HG03571 (cell line): Measurements from ENCODE around the gene TCERG1.

Source experiments
- ATAC-seq: cut with Tn5 transposase; IDR thresholded peaks from one replicate; pipeline ENCODE4 v1.9.1; 2021; ENCODE audit not compliant: unreplicated experiment

The TCERG1 gene

DNA sequence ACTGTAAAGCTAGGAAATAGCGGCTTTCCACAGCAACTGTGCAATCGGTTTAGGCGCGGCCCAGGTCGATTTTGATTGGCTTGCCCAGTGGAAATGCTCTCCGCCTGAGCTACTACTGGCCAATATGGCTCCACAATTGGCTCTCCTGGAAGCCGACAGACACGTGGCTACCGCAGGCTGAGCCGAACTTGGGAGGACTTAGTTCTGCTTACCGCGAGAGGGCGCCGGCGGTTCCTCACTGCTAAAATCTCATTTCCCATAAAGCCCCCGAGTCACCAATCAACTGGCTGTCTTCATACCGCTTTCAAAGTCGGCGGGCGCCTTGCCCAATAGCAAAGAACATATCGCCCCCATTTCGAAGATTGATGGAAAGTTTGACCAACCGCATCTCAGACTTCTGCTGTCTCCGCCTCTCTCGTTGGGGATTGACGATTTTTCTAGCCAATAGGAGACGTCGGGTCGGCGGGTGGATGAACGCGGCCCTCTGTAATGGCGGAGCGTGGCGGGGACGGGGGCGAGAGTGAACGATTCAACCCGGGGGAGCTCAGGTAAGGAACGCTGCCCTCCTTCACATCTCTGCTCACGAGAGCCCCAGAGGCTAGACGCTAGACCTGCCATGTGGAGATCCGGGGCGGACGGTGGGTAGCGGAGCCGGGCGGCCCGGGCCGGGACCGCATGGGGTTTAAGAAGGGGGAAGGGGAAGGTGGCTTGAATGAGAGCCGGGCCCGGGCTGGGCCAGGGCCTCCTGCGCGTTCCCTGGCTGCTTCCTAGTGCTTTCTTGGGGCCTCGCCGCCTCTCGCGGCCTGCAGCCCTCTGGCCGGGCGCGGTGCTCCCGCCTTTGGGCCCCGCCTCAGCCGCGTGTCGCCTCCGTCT lies at the start of gene TCERG1:
TCERG1 (plus strand) TSS at position 473 of the 873 bp plus-strand sequence; CDS start at position 490, 17 bp downstream.
- peak; percentile 97 for ATAC-seq

DNA sequence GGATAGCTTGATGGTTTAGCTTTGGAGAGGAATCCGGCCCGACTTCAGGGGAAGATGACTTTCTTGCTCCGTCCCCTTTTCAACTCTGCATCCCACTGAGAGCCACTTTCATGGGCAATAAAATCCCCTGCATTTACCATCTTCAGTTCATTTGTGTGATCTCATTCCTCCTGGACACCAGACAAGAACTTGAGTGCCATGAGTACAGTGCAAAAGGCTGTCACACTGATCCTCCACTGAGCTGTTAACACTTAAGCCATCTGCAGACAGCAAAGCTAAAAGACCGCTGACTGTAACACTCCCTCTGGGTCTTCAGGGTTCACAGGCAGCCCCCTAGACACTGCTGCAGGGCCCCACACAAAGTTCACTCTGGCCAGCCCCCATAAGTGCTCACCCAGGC lies 48.3 kb upstream of the TCERG1 start:
- ATAC-seq: no peak

DNA sequence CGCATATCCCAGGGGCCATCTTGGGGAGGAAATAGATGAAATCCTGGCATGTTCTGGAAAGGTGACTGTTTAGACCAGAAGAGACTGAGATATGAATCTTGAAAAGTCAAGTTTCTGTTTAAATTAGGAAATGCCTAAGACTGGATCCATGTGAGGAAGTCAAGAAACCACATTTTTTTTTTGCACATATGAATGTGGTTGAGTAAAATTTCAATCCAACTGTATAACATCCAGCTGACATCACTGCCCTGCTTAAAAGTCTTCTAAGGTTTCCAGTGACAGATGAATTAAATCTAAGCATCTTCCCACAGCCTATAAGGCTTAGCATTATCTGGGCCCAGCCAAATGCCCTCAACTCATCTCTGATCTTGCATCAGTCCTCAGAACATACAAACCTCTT lies 47.7 kb upstream of the TCERG1 start:
- no peak for ATAC-seq

DNA sequence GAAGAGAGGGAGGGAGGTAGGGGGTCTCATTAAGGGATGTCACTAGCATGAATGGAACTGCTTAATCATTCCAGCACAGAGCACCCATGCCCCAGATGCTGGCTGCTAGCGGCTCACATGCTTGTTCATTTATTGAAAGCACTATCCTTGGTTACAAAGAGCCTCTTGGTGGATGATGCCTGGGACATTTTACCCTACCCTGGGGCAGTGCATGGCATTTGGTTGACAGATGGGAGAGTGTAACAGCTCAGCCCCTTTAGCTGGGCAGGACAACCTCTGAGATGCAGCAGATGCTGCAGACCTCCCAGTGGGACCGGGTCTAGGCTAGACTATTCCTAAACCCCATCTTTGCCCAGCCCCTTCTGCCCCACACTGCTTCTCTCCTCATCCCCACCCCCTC lies 46.9 kb upstream of the TCERG1 start:
- ATAC-seq: no peak

DNA sequence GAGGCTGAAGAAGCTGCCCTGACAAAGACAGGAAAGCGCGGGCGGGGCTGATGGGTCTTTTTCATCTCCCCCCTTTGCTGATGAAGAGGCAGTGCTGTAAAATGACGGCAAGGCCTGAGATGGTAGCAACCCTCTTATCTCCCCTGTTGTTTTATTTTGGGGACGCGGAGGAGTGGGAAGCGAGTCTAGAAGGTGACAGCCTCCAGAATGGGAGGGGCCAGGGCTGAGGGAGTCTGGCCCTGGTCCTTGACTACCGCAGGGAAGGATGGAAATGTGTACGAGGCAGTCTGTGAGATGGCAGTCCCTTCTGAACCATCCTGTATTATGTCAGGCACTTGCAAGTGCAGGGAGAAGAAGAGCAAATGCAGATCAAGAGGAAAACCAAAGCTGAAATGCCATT lies 46.1 kb upstream of the TCERG1 start:
- ATAC-seq: no peak

DNA sequence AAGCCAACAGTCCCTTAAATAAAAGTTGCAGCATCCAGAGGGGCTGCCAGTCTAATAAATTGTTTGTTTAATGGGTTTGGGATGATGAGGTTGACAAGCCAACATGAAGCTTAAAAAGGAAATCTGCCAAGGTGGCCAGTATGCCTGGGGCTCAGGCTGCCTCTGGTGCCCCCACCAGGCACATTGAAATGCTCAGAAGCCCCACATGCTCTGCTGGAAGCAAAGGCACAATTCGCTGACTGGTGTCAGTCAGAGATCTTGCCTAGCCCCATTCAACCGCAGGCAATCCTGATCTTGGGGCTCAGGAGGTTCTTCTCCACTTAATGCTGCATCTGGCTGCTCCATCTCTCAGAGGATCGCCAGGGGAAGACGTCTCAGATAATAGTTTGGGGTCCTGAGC lies 44.2 kb upstream of the TCERG1 start:
- ATAC-seq: no peak

DNA sequence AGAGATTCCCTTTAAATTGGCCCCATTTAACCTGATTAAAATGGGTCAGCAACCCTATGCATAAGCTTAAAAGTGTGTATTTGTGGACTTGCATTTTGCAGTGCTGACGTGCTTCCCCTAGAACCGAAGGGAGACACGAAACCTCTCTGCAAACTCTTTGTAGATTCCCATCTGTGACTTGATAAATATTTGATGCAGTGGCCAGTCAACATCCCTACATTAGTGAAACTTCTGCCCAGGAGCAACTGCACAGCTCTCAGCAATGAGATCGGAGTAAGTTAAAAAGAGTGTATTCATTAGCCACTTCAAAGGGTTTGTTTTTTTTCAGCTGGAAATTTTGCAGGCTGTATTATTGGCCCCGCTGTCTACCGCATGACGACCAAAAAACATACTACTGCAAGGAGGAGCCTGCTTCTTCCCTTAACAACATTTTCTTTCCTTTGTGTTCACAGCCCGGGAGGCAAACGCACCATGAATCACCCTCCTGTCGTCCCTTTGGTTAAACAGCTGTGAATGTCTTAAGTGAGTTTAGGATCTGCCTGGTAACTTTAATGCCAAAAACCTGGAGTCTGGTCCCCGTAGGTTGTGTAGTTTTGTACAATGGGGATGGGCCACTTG lies 38.0 kb upstream of the TCERG1 start:
- no peak for ATAC-seq

GRCh38 chr5:146410272-146410671 lies 36.9 kb upstream of the TCERG1 start:
- no peak for ATAC-seq

GRCh38 chr5:146419696-146420095 lies 27.4 kb upstream of the TCERG1 start:
- no peak for ATAC-seq

- ATAC-seq: no peak
These were observed 22.1 kb upstream of the TCERG1 start for GRCh38 chr5:146425023-146425422.

DNA sequence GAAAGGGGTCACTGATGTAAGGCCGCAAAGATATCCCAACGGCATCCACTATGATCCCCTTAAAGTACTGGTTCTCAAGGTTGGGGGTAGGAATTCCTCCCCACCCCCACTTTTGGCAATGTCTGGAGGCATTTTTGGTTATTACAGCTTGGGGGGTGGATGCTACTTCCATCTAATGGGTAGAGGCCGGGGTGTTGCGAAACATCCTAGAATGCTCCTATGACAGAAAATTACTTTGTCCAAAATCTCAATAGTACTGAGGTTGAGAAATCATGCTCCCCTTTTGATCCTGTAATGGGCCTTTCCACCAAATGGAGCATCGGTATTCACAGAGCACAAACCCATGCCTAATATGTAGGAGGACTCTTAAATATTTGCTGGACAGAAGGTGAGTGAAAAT lies 20.8 kb upstream of the TCERG1 start:
- ATAC-seq: no peak

- ATAC-seq: no peak
These were observed 20.1 kb upstream of the TCERG1 start for GRCh38 chr5:146426853-146427618.

GRCh38 chr5:146427619-146427997 lies 19.5 kb upstream of the TCERG1 start:
- no peak for ATAC-seq

DNA sequence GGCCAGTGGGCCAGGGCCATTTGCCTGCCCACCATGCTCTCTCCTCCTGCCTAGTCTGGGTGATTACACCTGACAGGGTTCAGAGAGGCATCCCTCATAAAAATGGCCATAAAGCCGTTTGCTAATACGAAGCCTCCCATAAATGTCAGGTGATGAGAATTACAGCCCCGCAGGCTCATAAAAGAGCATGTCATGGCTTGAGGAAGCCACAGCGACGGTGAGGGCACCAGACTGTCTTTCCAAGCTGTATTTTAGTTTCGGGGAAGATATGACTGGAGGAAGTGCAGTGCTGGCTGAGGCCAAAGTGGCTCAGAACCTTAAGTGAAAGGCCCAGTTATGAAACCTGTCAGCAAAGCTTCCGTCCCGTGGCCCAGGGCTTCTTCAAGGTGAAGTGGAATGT lies 18.5 kb upstream of the TCERG1 start:
- no peak for ATAC-seq

GRCh38 chr5:146440353-146440752 lies 6.8 kb upstream of the TCERG1 start:
- no peak for ATAC-seq

GRCh38 chr5:146440870-146441495 lies 6.2 kb upstream of the TCERG1 start:
- no peak for ATAC-seq

- no peak for ATAC-seq
These were observed 5.2 kb upstream of the TCERG1 start for GRCh38 chr5:146441896-146442295.

GRCh38 chr5:146447734-146448380 lies 724 bp downstream of the TCERG1 start:
- ATAC-seq: peak; percentile 18

DNA sequence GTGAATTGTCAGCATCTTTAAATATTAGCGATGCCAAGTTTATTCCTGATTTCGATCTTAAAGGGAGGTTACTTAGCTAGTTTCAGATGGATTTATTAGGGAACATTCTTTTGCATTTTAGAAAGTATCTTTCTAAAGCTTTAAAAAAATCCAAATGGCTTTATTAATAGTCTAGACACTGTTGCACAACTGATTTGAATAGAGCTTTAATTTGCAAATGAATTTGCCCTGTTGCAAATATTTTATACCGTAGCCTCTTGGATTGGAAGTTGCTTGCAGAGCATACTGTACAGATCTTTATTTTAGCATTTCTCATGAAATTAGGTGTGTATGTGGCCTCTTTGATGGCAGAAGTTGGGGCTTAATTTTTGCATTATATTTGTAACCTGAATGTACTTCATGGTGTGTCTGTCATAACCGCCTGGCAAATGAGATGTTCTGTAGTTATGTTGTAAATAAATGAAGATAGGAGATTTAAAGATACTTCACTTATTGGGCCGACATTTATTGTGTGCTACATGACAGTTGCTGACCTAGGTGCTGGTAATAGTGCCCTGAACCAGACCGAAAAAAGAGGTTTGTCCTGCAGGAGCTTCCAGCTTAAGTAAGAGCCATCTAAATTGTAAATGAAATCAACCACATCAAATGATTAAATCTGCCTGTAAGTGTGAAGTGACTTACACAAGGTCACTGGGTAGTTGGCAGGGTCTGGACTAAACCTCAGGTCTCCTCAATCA lies 1.8 kb downstream of the TCERG1 start:
- no peak for ATAC-seq

DNA sequence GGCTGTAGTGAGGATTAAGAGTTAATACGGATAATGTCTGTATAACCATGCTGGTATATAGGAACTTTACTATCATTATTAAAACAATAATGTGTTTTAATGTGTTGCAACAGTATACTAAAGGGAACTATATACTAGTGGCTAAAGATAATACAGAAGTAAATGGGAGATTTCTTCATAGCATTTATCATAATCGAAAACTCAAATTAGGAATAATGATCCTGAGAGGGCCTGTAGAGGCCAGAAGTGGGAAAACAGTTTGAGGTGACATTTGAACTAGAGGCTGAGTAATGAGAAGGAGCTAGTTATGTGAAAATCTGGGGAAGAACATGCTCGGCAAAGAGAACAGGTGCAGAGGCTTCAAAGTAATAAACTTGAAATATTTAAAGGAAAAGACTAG lies 2.9 kb downstream of the TCERG1 start:
- no peak for ATAC-seq
